HG03520 (cell line): ENCODE results near the gene AFAP1.

Experiments used
- ATAC-seq: cut with Tn5 transposase; IDR thresholded peaks from one replicate; pipeline ENCODE4 v1.9.1; 2021; ENCODE audit warnings: mild to moderate bottlenecking, moderate library complexity; ENCODE audit not compliant: unreplicated experiment

AFAP1 gene

DNA sequence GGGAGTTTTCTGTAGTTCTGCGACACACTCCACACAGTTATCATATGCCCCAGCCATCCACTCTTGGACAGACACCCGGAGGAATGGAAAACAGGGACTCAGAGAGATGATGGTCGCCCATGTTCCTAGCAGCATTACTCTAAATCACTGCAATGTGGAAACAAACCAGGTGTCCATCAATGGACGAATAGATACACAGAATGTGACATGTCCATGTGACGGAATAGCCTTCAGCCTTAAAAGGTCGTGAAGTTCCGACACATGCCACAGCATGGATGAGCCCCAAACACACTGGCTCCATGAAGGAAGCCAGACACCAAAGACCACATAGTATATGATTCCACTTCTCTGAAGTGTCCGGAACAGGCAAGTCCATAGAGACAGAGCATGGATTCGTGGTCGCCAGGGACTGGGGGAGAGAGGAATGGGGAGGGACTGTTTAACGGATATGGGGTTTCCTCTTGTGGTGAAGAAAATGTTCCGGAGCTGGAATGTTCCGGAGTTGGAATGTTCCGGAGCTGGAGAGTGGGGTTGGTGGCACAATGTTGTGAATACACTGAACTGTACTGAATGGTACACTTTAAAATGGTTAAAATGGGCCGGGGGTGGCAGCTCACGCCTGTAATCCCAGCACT, 28.7 kb upstream of the AFAP1 start:
- ATAC-seq: no peak

DNA sequence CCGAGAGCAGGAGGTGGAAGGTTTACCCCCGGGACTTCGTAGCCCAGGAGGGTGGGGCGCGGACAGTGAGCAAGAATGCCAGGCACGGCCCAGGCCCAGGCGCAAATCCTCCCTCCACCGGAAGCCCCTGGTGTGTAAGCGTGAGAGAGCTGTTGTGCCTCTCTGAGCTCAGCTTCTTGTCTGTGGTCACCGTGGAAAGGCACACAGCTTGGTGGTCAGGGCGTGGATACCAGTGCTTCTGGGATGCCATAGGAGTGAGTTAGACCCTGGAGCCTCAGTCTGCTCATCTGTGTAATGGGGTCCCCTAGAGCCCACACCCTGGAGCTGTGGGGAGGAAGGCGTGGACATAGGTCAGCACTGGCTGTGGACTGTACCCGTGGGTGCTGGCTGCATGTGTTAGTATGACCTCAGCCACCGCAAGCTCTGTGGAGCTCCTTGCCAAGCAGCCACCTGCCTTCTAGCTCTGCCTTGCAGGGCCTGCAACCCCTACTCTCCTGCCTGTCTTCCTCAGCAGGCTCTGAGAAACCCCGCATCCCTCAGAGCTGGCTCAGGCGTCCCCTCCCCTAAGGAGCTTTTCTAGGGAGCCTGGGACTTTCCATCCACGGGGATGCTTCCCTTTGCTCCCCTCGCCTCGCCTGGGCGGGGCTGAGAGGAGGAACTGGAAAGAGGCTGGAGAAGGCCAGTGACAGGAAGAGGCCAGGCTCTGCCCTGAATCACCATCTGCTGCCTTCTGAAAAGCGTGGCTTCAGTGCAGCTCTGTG, 28.0 kb upstream of the AFAP1 start:
- ATAC-seq: no peak

DNA sequence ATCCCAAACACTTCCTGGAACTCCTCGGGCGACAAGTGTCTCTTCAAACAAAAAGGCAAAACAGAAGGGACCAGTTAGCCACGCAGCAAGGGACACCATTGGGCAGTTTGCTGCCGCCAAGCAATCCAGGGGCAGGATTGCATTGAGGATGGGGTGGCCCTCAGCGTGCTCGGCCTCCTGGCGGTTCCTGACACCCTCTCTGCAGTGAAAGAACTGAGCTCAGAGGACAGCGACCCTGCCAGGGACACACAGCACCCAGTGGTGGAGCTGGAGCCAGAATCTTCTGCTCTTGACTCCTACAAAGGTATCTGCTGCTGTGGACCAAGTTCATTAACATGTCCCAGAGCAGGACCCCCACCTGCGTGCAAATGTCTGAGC, 27.4 kb upstream of the AFAP1 start:
- ATAC-seq: no peak

DNA sequence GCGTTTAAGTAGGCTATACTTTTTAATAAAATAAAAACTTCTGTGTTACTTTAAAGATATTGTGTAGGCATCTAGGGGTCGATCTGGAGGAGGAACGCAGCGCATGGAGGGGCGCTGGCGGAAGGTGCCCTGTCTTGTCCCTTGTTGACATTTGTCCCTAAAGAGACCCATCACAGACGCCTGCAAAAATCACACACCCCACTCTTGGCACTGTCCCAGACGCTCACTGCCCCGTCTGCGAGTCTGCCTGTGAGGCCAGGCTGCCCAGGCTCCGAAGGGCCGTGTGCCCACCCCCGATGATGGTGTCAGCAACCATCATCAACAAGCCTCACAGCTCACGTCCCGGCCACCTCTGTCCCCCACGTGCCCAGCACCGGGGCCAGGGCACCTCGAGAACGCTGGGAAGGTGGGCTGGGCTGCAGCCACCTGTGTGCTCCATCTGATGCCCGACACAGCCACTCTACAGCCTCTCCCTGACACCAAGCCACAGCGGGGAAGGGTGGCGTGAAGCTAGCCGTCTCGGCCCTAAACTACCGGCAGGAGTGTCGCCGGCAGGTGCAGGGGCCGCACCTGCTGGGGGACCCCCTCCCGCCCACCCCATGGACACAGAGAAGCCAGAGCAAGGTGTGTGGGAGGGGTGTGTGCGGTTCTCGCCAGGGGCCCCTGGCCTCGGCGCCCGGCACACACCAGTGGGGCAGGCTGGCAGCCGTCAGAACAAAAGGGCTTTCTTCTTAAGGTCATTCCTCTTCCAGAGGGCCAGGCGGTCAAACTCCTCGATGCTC, 26.8 kb upstream of the AFAP1 start:
- no peak for ATAC-seq

DNA sequence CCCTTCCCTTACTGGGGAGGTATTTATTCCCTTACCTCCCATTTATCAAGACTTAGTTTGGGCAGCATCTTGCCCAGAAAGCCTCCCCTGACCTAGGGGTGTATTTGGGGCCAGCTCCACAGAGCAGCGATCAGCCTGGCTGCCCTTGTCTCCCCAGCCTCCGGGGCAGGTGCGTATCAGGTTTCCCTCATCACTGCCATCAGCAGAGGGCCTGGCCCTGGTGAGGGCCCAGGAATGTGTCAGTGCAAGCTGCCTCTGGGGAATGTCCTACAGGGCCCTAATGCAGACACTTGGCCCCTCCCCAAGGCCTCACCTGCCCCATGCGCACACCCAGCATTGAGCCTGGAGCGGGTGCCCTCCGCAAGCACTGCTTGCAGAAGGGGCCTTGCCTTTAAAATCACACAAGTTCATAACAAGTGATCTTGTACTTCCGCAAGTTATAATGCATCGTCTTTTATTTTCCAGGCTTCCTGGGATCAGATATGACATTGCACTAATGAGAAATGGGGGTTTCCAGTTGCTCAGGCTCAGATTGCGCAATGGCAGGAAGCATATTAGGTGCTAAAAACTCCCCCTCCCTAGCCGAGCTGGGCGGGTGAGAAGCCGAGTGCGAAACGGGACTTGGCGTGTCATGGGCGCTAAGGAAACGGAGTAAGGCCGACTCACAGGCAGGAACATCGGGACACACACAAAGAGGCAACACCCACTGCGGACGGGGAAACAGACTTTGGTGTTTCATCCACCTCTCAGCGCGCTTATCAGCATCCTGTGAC, 25.4 kb upstream of the AFAP1 start:
- ATAC-seq: no peak

DNA sequence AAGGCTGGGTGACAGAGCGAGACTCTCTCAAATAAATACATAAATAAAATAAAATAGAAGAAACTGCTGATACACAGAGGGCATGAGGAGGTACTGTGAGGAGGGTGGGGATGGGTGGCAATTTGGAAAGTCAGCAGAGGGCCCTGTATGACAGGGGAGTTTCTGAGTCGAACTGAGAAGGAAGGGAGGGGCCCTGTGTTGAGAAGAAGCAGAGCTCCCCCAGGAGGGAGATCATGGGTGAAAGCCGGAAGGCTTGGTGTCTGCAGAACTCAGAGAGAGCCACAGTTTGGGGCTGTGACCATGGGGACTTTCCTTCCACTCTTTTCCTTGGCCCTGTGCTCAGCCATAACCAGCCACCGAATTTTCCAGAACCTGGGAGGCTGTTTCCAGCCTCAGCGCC, 24.8 kb upstream of the AFAP1 start:
- no peak for ATAC-seq

DNA sequence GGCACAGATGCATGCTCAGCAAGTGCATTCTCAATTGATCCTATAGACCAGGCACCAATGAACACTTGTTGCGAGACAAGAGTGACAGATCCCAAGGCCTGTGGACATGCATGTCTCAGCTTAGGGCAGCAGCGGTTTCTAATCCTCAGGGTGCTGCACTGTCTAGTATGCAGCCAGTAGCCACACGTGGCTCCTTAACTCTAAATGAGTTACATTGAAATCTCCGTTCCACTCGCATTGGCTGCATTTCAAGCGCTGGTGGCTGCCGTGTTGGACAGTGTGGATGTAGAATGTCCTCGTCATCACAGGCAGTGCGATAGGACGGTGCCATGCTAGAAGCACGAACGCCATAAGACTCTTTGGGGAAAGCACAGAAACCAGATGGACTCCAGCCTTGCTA, 24.0 kb upstream of the AFAP1 start:
- ATAC-seq: no peak

DNA sequence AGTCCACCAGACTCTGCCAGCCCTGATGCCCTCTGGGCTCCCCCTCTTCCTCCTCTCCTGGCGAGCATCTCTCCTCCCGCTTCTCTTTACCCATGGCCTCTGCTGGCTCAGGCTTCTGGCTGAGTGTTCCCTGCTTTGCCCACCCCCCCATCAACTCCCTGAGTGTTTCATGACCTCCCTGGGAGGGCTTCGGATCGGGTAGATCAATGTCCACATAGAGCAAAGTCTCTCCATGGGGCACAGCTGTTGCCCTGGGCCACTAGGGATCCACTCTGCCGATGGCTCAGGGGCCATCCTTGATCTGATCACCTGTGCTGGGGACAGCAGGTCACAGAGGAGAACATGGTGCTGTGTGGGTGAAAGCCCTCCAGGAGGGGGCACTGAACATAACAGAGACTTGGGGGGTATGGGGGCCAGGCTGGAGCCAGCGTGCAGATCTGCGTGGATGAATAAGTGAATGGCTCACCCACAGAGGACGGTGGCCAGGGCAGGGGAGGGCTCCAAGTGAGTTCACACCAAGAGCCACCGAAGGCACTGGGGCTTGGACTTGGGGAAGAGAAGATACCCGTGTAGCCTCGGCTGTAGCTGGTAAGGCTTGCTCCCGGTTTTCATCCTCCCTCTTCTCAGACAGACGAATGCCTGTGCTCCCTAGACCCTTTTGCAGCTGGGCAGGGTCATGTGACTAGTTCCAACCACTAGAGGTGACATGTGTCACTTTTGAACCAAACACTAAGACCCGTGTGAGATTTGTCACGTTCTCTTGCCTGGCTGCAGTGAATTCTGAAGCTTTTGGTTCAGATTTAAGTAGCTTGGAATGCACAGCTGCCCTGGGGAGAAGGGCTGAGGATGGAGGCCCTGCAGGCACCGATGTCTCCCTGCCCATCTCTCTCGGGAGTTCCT, 23.2 kb upstream of the AFAP1 start:
- ATAC-seq: no peak

DNA sequence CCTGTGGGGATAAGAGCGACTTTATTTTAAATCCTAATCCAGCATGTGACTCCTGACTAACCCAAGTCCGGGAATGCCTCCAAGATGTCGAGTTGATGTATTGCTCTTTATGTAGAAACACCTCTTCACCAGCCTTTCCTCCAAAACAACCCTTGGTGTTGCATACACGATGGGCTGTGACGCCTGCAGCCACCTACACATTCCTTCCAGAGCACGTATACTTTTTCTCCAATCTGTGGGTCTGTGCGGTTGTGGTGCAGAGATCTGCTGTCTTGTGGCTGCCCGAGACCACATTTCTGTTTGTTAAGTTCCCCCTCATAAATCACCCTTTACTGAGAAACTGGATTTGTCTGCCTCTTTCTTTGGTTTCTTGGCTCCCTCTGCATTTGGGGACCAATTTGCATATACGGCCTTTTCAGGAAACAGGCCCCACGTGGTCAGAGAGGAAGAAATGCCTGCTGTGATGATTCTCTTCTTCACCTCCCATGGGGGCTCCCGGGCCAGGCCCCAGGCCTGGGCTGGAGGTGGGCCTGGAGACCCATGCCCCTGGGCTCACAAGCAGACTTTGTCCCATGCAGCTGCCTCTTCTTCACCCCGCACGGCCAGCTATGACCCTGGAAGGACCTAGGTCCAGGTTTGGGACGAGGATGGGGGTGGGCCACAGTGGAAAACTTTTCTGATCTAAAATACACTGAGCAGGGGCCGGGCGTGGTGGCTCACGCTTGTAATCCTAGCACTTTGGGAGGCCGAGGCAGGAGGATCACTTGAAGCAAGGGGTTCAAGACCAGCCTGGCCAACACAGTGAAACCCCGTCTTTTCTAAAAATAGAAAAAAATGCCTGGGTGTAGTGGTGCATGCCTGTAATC, 21.4 kb upstream of the AFAP1 start:
- peak; percentile 43 for ATAC-seq

DNA sequence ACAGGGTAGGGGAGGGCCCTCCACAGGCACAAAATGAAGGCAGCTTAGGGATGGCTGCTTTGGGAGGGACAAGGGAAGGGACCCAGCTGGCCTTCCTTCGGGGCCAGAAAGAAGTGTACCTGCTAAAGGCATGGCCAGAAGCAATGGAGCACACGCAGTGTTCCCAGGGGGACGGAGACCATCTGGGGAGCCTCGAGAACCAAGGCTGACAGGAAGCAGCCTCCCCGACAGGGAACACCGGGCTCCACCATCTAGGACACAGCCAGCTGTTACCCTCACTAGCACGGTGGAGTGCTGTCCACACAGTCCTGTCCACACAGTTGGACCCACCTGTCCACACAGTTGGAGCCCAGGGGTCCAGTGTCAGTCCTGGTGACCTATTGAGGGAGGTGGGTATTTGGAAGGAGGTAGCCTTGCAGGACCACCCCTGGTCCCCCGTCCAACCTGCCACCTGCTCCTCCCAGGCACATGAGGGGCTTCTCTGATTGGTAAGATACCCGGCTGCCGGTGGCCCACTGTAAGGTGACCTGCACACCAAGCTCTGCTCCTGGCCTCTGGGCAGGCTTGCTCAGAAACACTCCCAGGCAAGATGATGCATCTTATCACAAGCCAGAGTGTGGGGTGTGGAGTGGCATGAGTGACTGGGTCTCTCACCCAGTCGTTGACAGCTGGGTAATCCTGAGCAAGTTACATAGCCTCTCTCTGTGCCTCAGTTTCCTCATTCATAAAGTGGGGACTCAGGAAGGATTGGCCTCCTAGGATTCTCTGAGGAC, 20.5 kb upstream of the AFAP1 start:
- no peak for ATAC-seq

DNA sequence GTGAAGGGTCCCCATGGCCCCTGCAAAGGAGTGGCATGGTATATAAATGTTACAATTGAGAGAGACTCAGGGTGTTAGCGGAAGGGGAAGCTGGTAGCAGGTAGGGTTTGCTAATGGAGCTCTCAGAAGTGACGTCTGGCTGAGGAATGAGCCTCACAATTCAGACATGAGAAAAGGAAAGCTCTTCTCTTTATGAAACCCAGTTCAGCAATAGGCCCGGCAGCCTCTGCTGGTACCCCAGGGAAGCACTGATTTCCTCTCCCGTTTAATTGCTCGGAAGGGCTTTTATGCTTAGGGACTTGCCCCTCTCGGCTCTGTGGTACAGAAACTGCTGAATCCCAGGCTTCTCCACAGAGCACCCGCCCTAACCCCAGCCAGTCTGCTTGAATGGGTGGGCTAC, 19.4 kb upstream of the AFAP1 start:
- ATAC-seq: no peak

DNA sequence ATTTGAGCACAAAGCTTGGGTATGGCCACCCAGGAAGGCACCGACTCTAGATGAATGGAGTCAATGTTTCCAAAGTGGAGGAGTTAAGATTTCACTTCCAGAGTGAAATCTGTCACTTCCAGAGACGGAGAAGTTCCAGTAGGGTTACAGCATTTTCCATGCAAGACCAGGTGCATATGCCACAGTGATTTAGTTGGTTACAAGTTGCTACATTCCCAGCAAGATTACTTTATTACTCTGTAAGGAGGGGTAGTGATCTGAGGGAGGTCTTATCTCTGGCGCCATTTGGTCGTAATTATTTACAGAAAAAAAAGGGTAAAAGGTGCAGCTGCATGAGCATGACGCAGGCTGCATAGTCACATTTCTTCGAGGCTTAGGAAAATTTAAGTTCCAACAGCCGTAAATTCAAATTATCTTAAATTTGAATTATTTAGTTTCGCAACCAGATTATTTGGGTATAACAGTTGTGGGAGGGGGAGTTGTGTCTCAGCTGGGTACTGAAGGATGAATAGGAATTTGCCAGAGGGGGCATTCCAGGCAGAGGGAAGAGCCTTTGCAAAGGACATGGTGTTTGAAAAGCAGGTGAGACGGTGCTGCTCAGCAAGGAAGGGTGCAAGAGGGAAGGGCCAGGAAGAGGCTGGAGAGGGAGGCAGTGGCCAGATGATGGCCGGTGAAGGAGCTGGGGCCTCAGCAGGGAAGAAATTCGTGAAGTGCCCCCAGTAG, 17.4 kb upstream of the AFAP1 start:
- no peak for ATAC-seq

DNA sequence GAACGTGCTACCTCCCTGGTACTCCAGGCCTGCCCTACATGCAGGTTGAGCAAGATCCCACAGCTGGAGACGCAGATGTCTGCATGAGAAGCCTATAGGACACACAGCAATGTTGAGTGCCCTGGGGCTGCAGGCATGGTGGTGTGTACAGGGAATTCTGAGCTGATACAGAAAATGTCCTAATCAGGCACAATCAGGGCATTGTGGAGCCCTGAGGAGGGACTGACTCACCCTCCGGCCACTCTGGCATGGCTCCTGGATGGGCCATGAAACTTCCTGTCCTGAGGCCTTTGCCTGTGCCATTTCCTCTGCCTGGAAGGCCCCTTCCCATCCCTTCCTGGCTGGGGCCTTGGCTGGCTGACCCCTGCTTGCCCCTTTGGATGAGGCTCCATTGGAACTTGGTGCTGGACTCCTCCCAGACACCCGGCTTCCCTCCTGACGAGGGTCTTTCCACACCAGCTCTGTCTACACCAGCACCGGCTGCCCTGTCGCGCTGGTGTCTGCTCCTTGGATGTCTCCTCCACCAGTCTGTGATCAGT, 16.7 kb upstream of the AFAP1 start:
- no peak for ATAC-seq

DNA sequence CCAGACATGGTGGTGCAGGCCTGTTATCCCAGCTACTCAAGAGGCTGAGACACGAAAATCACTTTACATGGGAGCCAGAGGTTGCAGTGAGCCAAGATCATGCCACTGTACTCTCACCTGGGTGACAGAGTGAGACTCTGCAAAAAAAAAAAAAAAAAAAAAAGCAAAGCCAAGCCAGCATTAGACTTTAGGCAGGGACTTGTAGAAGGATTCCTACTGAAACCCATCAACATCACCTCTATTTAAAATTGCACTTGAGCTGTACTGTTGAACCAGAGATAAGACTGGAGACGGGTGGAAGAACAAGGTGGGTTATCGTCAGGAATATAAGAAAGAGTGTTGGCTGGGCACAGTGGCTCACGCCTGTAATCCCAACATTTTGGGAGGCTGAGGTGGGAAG, 15.7 kb upstream of the AFAP1 start:
- no peak for ATAC-seq

DNA sequence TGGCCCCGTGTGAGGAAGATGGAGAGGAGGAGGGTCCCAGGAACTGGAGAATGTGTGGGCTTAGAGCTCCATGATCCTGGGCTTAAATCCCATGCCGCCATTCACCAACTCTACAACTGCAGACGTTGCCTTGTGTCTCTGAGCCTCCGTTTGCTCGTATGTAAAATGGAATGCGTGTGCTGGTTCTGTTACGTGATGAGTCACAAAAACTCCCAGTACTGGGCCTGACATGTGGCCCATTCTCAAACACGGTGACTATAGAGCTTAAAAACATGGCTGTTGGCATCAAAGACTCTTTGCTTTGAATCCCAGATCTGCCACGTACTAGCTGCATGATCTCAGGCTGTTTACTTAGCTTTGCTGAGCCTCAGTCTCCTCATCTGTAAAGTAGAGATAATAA, 13.0 kb upstream of the AFAP1 start:
- no peak for ATAC-seq

DNA sequence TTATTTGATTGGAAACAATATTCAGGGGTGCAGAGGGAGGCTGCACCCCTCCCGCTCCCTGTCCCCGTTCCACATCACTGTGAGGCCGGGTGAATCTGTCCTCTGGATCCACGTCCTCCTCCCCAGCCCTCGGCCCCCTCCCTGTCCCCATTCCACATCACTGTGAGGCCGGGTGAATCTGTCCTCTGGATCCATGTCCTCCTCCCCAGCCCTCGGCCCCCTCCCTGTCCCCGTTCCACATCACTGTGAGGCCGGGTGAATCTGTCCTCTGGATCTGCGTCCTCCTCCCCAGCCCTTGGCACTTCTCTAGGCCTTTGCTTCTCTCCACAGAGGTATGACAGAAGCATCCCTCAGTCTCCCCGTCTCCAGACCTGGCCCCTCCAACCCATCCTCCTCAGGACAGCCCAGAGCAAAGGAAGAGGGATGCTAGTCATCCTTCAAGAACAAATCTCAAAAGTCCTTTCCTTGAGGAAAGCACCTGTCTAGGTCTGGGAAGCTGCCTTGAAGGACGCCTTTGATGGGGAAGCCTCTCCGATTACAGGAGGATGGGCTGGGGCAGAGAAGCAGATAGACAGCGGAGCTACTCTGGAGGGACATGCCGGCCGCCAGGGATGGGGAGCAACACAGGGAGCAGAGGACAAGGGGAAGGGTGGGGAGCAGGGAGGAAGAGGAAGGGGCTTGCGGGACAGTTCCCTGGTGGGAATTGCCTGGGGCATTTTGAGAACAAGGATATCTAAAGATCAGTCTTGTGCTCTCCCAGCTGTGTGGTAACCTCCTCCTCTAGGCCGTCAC, 10.8 kb upstream of the AFAP1 start:
- ATAC-seq: no peak

DNA sequence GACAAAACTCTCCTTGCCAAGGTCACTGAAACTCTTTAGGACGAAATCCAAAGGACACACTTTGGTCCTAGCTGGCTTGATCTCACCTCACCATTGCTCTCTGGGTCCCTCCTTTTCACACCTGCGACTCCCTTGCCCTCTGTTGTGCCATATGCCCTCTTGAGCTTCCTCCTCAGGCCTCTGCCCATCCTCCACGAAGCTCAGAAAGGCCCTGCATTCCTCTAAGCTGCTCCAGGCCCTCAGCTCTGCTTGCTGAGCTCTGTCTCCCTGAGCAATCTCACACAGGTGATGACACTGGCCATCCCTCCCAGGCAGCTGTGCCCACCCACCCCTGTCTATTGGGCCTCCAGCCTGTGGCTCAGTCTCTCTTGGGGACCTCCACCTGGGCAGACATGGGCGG, 10.1 kb upstream of the AFAP1 start:
- no peak for ATAC-seq
